Tibial nerve (tissue), 4 donors: Measurements from ENCODE around the gene HIGD1A.

Source experiments
- EP300 ChIP-seq, 2 donors: sonication (generic); formaldehyde crosslinking; IDR thresholded peaks; one replicate each; pipeline ENCODE4 v1.6.1; 2017; ENCODE audit warnings: antibody characterized with exemption in 2 of 2, mild to moderate bottlenecking in 1 of 2
- POLR2A ChIP-seq, 2 donors: fragments of 450-650 bp; IDR thresholded peaks; one replicate each; pipeline ENCODE4 v1.6.1; 2017; ENCODE audit warnings: antibody characterized with exemption in 2 of 2, mild to moderate bottlenecking in 2 of 2, moderate library complexity in 2 of 2
- TF ChIP-seq, protein P1 (sequence below), 5 experiments: fragments of 200-600 bp in 3 of 5; fragments of 450-650 bp in 2 of 5; sonication (generic) in 3 of 5; IDR thresholded peaks; one replicate each; pipeline ENCODE4 v1.5.1; 2016 to 2019; ENCODE audit warnings: antibody characterized with exemption in 5 of 5, mild to moderate bottlenecking in 3 of 5, moderate library complexity in 2 of 5

DNA sequence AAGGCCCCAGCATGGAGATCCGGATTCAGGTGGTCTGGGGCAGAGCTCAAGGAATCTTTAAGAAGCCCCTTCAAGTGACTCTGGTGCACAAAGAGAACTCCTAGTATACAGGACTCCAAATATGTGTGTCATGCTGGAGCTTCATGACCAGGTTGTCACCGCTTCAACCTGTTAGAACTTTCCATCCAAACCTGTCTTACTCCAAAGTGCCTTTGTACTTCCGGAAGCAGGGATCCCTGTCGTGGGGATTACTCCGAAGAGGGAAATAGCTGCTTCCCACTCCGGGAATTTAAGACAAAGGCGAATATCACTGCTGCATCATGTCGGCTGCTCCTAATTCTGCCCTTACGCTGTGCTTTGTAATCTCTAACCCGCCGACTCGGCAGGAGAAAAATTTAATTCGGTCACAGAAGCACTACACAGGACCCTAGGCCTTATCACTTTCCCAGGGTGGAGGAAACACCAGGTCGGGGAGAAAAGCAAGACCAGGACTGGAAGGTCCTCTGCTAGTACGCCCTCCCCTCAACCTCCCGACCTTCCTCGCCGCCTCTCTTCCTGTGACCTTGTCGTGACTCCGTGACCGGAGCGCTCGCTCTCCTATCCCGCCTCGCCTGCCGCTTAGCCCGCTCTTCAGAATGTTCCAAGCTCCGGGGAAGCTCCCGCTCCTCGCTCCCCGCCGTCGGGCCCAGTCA, 730 bp downstream of the HIGD1A start:
- TF ChIP-seq, protein P1, sequence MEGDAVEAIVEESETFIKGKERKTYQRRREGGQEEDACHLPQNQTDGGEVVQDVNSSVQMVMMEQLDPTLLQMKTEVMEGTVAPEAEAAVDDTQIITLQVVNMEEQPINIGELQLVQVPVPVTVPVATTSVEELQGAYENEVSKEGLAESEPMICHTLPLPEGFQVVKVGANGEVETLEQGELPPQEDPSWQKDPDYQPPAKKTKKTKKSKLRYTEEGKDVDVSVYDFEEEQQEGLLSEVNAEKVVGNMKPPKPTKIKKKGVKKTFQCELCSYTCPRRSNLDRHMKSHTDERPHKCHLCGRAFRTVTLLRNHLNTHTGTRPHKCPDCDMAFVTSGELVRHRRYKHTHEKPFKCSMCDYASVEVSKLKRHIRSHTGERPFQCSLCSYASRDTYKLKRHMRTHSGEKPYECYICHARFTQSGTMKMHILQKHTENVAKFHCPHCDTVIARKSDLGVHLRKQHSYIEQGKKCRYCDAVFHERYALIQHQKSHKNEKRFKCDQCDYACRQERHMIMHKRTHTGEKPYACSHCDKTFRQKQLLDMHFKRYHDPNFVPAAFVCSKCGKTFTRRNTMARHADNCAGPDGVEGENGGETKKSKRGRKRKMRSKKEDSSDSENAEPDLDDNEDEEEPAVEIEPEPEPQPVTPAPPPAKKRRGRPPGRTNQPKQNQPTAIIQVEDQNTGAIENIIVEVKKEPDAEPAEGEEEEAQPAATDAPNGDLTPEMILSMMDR (IDR thresholded peaks at IDR 0.05) = no peak
- TF ChIP-seq POLR2A (IDR thresholded peaks at IDR 0.05) = no peak
- no peak for TF ChIP-seq EP300 (IDR thresholded peaks at IDR 0.05)
